Putamen (tissue), 1 donor: ENCODE measurements around the gene TSSK6.
A peak's percentile ranks its signal among the peaks of the same experiment; 100 is the strongest.

ENCODE experiments used
- DNase-seq: peaks from one replicate; pipeline ENCODE4 v3.0.0-alpha.2; 2016; ENCODE audit warnings: low spot score

TSSK6 gene

GRCh38 chr19:19530889-19531288 lies 15.5 kb upstream of the TSSK6 start:
- DNase-seq, result no peak

GRCh38 chr19:19530423-19530804 lies 15.1 kb upstream of the TSSK6 start:
- peak; percentile 70 for DNase-seq

- DNase-seq, result peak; percentile 31
Measured at GRCh38 chr19:19529783-19530422, 14.6 kb upstream of the TSSK6 start.

- DNase-seq, result peak; percentile 77
Measured at GRCh38 chr19:19528721-19529490, 13.6 kb upstream of the TSSK6 start, which contains the start of gene YJEFN3. Gene YJEFN3 (plus strand): TSS chr19:19528911. CDS start chr19:19528933, 22 bp downstream.

GRCh38 chr19:19527674-19528625 lies 12.6 kb upstream of the TSSK6 start:
- DNase-seq, result no peak

- DNase-seq, result no peak
Measured at GRCh38 chr19:19527371-19527656, 12.0 kb upstream of the TSSK6 start.

GRCh38 chr19:19526581-19527370 lies 11.4 kb upstream of the TSSK6 start:
- no peak for DNase-seq

- no peak for DNase-seq
Measured at GRCh38 chr19:19525611-19526380, 10.4 kb upstream of the TSSK6 start.

- DNase-seq, result no peak
Measured at GRCh38 chr19:19524053-19524452, 8.7 kb upstream of the TSSK6 start.

- no peak for DNase-seq
Measured at GRCh38 chr19:19523177-19523576, 7.8 kb upstream of the TSSK6 start.

- DNase-seq, result no peak
Measured at GRCh38 chr19:19520989-19521388, 5.6 kb upstream of the TSSK6 start.

- DNase-seq, result no peak
Measured at GRCh38 chr19:19517235-19517619, 1.9 kb upstream of the TSSK6 start.

GRCh38 chr19:19515642-19516519 lies 533 bp upstream of the TSSK6 start, which contains the start of gene NDUFA13:
Gene NDUFA13 (plus strand): TSS chr19:19516225. CDS start chr19:19516239, 14 bp downstream.
- DNase-seq, result peak; percentile 90

- peak; percentile 47 for DNase-seq
Measured at GRCh38 chr19:19514215-19514657, 1.1 kb downstream of the TSSK6 start.

- no peak for DNase-seq
Measured at GRCh38 chr19:19513682-19514081, 1.7 kb downstream of the TSSK6 start.

GRCh38 chr19:19510432-19510831 lies 4.9 kb downstream of the TSSK6 start:
- DNase-seq, result no peak

GRCh38 chr19:19508217-19508616 lies 7.1 kb downstream of the TSSK6 start:
- DNase-seq, result no peak

GRCh38 chr19:19507354-19507753 lies 8.0 kb downstream of the TSSK6 start:
- no peak for DNase-seq

- DNase-seq, result no peak
Measured at GRCh38 chr19:19506592-19506991, 8.8 kb downstream of the TSSK6 start.
